IMR-90 (cell line): Measurements from ENCODE around the gene TBC1D4. TPM values are rescaled to one million over a fixed set of nuclear protein-coding genes. Genes with fewer than 3 reads are reported as not detected.

Experiments used
- ATAC-seq: fragments of 200-7000 bp; cut with Tn5 transposase; 2 replicates; pipeline ENCODE4 v1.9.1; 2020; ENCODE audit warnings: low read depth, mild to moderate bottlenecking, moderate library complexity
- BruUV-seq: library from RNA; stranded (reverse); fragments of 400-500 nt; replicated peaks from 2 replicates; lab custom pipeline; 2021; lab: Mats Ljungman, UMichigan
- CTCF ChIA-PET: fragments of 300-600 bp; formaldehyde crosslinking; extraction: SDS; loops from one replicate; lab custom pipeline; 2021; ENCODE audit warnings: antibody characterized with exemption; lab: Yijun Ruan, JAX
- POLR2A ChIA-PET: fragments of 300-600 bp; sonication (Branson Sonifier 250); formaldehyde crosslinking; loops from one replicate; lab custom pipeline; 2022; ENCODE audit warnings: antibody characterized with exemption; ENCODE audit not compliant: unreplicated experiment; lab: Charles Lee
- DNase-seq: peaks from one replicate; pipeline ENCODE4 v3.0.0; 2013
- H2AFZ ChIP-seq: replicated peaks from 2 replicates; pipeline ENCODE3; 2013; ENCODE audit warnings: low read length, mild to moderate bottlenecking; ENCODE audit not compliant: poor library complexity
- H2AK5ac ChIP-seq: 2 replicates; pipeline ENCODE4 v1.6.1; 2013; ENCODE audit warnings: low read depth, low read length, inconsistent platforms
- H2AK9ac ChIP-seq: replicated peaks from 2 replicates; pipeline ENCODE3; 2013; ENCODE audit warnings: mild to moderate bottlenecking, low read depth, low read length, moderate library complexity; ENCODE audit not compliant: poor library complexity
- H2BK120ac ChIP-seq: 2 replicates; pipeline ENCODE4 v1.6.1; 2013; ENCODE audit warnings: low read depth, low read length, inconsistent platforms
- H2BK15ac ChIP-seq: 3 replicates; pipeline ENCODE4 v1.6.1; 2013; ENCODE audit warnings: low read depth, low read length, inconsistent platforms
- H2BK20ac ChIP-seq: 2 replicates; pipeline ENCODE4 v1.6.1; 2013; ENCODE audit warnings: low read depth, mild to moderate bottlenecking, inconsistent platforms, low read length, moderate library complexity
- H2BK5ac ChIP-seq: 2 replicates; pipeline ENCODE4 v1.6.1; 2013; ENCODE audit warnings: mild to moderate bottlenecking, low read depth, low read length, inconsistent platforms; ENCODE audit not compliant: poor library complexity, severe bottlenecking
- H3K14ac ChIP-seq: replicated peaks from 2 replicates; pipeline ENCODE4 v1.6.1; 2013; ENCODE audit warnings: low read depth, low read length, inconsistent platforms
- H3K18ac ChIP-seq: 2 replicates; pipeline ENCODE4 v1.6.1; 2013; ENCODE audit warnings: low read depth, low read length, control low read depth
- H3K23ac ChIP-seq: 2 replicates; pipeline ENCODE4 v1.6.1; 2013; ENCODE audit warnings: low read depth, low read length, inconsistent platforms
- H3K27ac ChIP-seq: 2 replicates; pipeline ENCODE4 v1.5.1; 2013; ENCODE audit warnings: mild to moderate bottlenecking, control low read depth, low read length; ENCODE audit not compliant: insufficient read depth
- H3K27me3 ChIP-seq: 2 replicates; pipeline ENCODE4 v1.6.1; 2013; ENCODE audit warnings: low read length; ENCODE audit not compliant: control insufficient read depth, insufficient read depth
- H3K36me3 ChIP-seq: 2 replicates; pipeline ENCODE4 v1.6.1; 2013; ENCODE audit warnings: low read length, mixed read lengths; ENCODE audit not compliant: control insufficient read depth, insufficient read depth
- H3K4ac ChIP-seq: 2 replicates; pipeline ENCODE4 v1.6.1; 2013; ENCODE audit warnings: low read depth, low read length, inconsistent platforms
- H3K4me1 ChIP-seq: 2 replicates; pipeline ENCODE4 v1.6.1; 2013; ENCODE audit warnings: low read length, mixed read lengths; ENCODE audit not compliant: control insufficient read depth, insufficient read depth
- H3K4me2 ChIP-seq: 2 replicates; pipeline ENCODE4 v1.6.1; 2013; ENCODE audit warnings: low read depth, mild to moderate bottlenecking, control low read depth, low read length, moderate library complexity
- H3K4me3 ChIP-seq: 2 replicates; pipeline ENCODE4 v1.5.1; 2013; ENCODE audit warnings: low read depth, mild to moderate bottlenecking, control low read depth, low read length, moderate library complexity; ENCODE audit not compliant: insufficient read depth
- H3K56ac ChIP-seq: 2 replicates; pipeline ENCODE4 v1.6.1; 2013; ENCODE audit warnings: low read length, inconsistent platforms; ENCODE audit not compliant: insufficient read depth; ENCODE audit errors: extremely low read depth
- H3K79me1 ChIP-seq, 2 experiments: 2 replicates each; pipeline ENCODE4 v1.6.1; 2013; ENCODE audit warnings: low read length in 2 of 2, inconsistent platforms in 1 of 2, low read depth in 1 of 2
- H3K9ac ChIP-seq: 2 replicates; pipeline ENCODE4 v1.6.1; 2013; ENCODE audit warnings: low read depth, low read length, control low read depth
- H3K9me1 ChIP-seq: 2 replicates; pipeline ENCODE4 v1.6.1; 2013; ENCODE audit warnings: low read length, inconsistent platforms; ENCODE audit not compliant: insufficient read depth
- H3K9me3 ChIP-seq: 2 replicates; pipeline ENCODE4 v1.6.1; 2013; ENCODE audit warnings: low read length; ENCODE audit not compliant: control insufficient read depth, insufficient read depth
- H4K20me1 ChIP-seq: 2 replicates; pipeline ENCODE4 v1.6.1; 2013; ENCODE audit warnings: low read length, inconsistent platforms; ENCODE audit not compliant: insufficient read depth
- H4K5ac ChIP-seq: 2 replicates; pipeline ENCODE4 v1.6.1; 2013; ENCODE audit warnings: mild to moderate bottlenecking, low read depth, low read length, control low read depth
- H4K8ac ChIP-seq, 2 experiments: 2 replicates each; pipeline ENCODE4 v1.6.1; 2013; ENCODE audit warnings: low read depth in 2 of 2, low read length in 2 of 2, control low read depth in 1 of 2, inconsistent platforms in 1 of 2
- H4K91ac ChIP-seq: 2 replicates; pipeline ENCODE4 v1.6.1; 2013; ENCODE audit warnings: low read depth, low read length, inconsistent platforms; ENCODE audit not compliant: insufficient read depth
- BHLHE40 ChIP-seq: fragments of 150-350 bp; IDR thresholded peaks from 2 replicates; pipeline ENCODE4 v1.6.1; 2016; ENCODE audit warnings: mild to moderate bottlenecking, low read depth, low read length
- CEBPB ChIP-seq: IDR thresholded peaks from 2 replicates; pipeline ENCODE4 v1.6.1; 2012; ENCODE audit warnings: low read depth, low read length, improper control_type of control experiment
- CHD1 ChIP-seq: IDR thresholded peaks from 2 replicates; pipeline ENCODE4 v1.6.1; 2012; ENCODE audit warnings: low read depth, low read length, improper control_type of control experiment
- FOS ChIP-seq: fragments of 150-350 bp; IDR thresholded peaks from 2 replicates; pipeline ENCODE4 v1.6.1; 2016; ENCODE audit warnings: low read depth, low read length
- MAFK ChIP-seq: IDR thresholded peaks from 2 replicates; pipeline ENCODE4 v1.6.1; 2012; ENCODE audit warnings: low read depth, low read length, improper control_type of control experiment
- MAZ ChIP-seq: IDR thresholded peaks from 2 replicates; pipeline ENCODE4 v1.6.1; 2012; ENCODE audit warnings: low read depth, mild to moderate bottlenecking, low read length, improper control_type of control experiment, moderate library complexity, borderline replicate concordance
- MXI1 ChIP-seq: IDR thresholded peaks from 2 replicates; pipeline ENCODE4 v1.6.1; 2012; ENCODE audit warnings: low read depth, mild to moderate bottlenecking, low read length, moderate library complexity, borderline replicate concordance
- NFE2L2 ChIP-seq: fragments of 150-350 bp; IDR thresholded peaks from 2 replicates; pipeline ENCODE4 v1.6.1; 2016; ENCODE audit warnings: low read depth, mild to moderate bottlenecking, low read length
- POLR2A ChIP-seq: IDR thresholded peaks from 2 replicates; pipeline ENCODE4 v1.6.1; 2012; ENCODE audit warnings: mild to moderate bottlenecking, low read depth, low read length
- RAD21 ChIP-seq: IDR thresholded peaks from 2 replicates; pipeline ENCODE4 v1.6.1; 2012; ENCODE audit warnings: low read length, improper control_type of control experiment
- RCOR1 ChIP-seq: IDR thresholded peaks from 2 replicates; pipeline ENCODE4 v1.6.1; 2012; ENCODE audit warnings: mild to moderate bottlenecking, low read length, improper control_type of control experiment; ENCODE audit not compliant: insufficient replicate concordance
- RFX5 ChIP-seq: IDR thresholded peaks from 2 replicates; pipeline ENCODE4 v1.8.0; 2012; ENCODE audit warnings: low read depth, mild to moderate bottlenecking, low read length, moderate library complexity
- SMC3 ChIP-seq: fragments of 150-350 bp; IDR thresholded peaks from 2 replicates; pipeline ENCODE4 v1.6.1; 2016; ENCODE audit warnings: low read depth, mild to moderate bottlenecking, antibody characterized with exemption, low read length, moderate library complexity
- WGBS, 2 experiments: methylation state at CpG; one replicate each; pipeline versions ENCODE4 v1.1.5 to v1.1.7; 2013; ENCODE audit warnings: missing lambda C conversion rate in 2 of 2; ENCODE audit not compliant: insufficient read length in 1 of 2; ENCODE audit errors: extremely low coverage in 2 of 2; 5-methylcytosine and 5-hydroxymethylcytosine counted together
- dilution Hi-C: fragments of 300-500 bp; cut with HindIII; formaldehyde crosslinking; loops from one replicate; pipeline ENCODE4 v1.14.3; 2018; ENCODE audit warnings: low sequenced_read_pairs; ENCODE audit not compliant: unreplicated experiment
- in situ Hi-C: fragments of 300-500 bp; cut with MboI; formaldehyde crosslinking; loops from 3 replicates; pipeline ENCODE4 v1.14.3; 2019; ENCODE audit warnings: low sequenced_read_pairs, inconsistent platforms, mixed read lengths
- intact Hi-C: fragments of 100-400 bp; cut with micrococcal nuclease; formaldehyde crosslinking; loops from 2 replicates; pipeline ENCODE4 v1.10.0; 2022
- polyA plus RNA-seq, 3 experiments: library from polyadenylated mRNA; depleted of rRNA; stranded (reverse); fragments of >200 nt; gene quantifications; 2 replicates each; pipeline ENCODE4 v1.2.3, GENCODE V29; 2012; ENCODE audit warnings: low replicate concordance in 1 of 3
- total RNA-seq: library from RNA; depleted of rRNA; stranded (reverse); fragments of >200 nt; gene quantifications from 2 replicates; pipeline ENCODE4 v1.2.3, GENCODE V29; 2012
- TF ChIP-seq, protein P1 (sequence below): fragments of 150-350 bp; IDR thresholded peaks from 2 replicates; pipeline ENCODE4 v1.6.1; 2016; ENCODE audit warnings: low read depth, mild to moderate bottlenecking, low read length, moderate library complexity, borderline replicate concordance
- TF ChIP-seq, protein P2 (sequence below): fragments of 150-350 bp; IDR thresholded peaks from 2 replicates; pipeline ENCODE4 v1.6.1; 2017; ENCODE audit warnings: mild to moderate bottlenecking, antibody characterized with exemption, low read length, low read depth
- TF ChIP-seq, protein P3 (sequence below): conservative IDR thresholded peaks from 2 replicates; pipeline ENCODE4 v1.5.1; 2012; ENCODE audit warnings: mild to moderate bottlenecking, low read depth, low read length, improper control_type of control experiment

Gene TBC1D4
- total and polyA plus RNA-seq, 2 of the 4 experiments (the other 2 are of a cell fraction): 7.5 to 22.8 TPM

DNA sequence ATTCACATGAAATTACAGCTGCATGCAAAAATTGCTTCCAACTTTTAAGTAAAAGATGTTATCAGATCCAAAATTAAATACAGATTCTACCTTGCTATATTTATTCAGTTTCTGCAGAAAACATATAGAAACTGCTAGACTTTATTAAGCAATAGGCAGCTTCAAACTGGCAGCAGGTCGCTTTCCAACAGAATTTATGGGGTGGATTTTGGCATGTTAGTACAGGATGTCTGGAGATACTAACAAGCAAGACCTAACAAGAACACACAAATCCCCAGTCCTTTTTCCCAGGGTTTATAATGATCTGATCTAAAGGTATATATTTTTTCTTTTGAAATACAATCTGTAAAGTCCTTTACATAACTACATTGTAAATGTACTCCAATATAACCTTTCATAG is 27.5 kb downstream of the TBC1D4 start:
- dilution Hi-C loops (no loop called here), intact Hi-C loops (no loop called here), in situ Hi-C loops (no loop called here)
- Histone ChIP-seq H2BK120ac (no peak overlapping the region), H3K23ac (no peak overlapping the region), H2BK20ac (no peak overlapping the region), H3K9ac (no peak overlapping the region), H3K4ac (no peak overlapping the region), H4K91ac (no peak overlapping the region), H4K20me1 (no peaks in the 10 kb centered on the region), H2AFZ (no peak overlapping the region), H3K9me3 (no peaks in the 10 kb centered on the region), H3K14ac (no peak overlapping the region), H3K4me2 (no peak overlapping the region), H3K36me3 (no peaks in the 10 kb centered on the region), H3K56ac (no peak overlapping the region), H4K5ac (no peak overlapping the region), H3K4me1 (no peaks in the 10 kb centered on the region), H3K18ac (no peak overlapping the region), H3K9me1 (peaks cover 5% of the 10 kb centered on the region; the same call in 1 of the 2 replicates), H3K27me3 (no peaks in the 10 kb centered on the region), H3K79me1 (peaks cover 2 to 10% of the 10 kb centered on the region in 2 experiments; a peak in 1 of 4 replicates), H2BK5ac (no peak overlapping the region), H2BK15ac (no peak overlapping the region), H3K27ac (no peak overlapping the region), H2AK5ac (no peak overlapping the region), H4K8ac (no peak overlapping the region), H3K4me3 (no peak overlapping the region), H2AK9ac (no peak overlapping the region)
- WGBS, 2 experiments: no CpG with 5 or more reads among the region's 1 CpG
- BruUV-seq: no TSS peak
- DNase-seq (no peak), ATAC-seq (no peak)
- TF ChIP-seq RFX5: no peak
- no peak for TF ChIP-seq MAZ
- TF ChIP-seq, protein P1, sequence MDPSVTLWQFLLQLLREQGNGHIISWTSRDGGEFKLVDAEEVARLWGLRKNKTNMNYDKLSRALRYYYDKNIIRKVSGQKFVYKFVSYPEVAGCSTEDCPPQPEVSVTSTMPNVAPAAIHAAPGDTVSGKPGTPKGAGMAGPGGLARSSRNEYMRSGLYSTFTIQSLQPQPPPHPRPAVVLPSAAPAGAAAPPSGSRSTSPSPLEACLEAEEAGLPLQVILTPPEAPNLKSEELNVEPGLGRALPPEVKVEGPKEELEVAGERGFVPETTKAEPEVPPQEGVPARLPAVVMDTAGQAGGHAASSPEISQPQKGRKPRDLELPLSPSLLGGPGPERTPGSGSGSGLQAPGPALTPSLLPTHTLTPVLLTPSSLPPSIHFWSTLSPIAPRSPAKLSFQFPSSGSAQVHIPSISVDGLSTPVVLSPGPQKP: no peak
- TF ChIP-seq SMC3: no peak
- TF ChIP-seq MXI1: no peak
- no peak for TF ChIP-seq NFE2L2
- TF ChIP-seq RCOR1: no peak
- TF ChIP-seq CEBPB: no peak
- no peak for TF ChIP-seq RAD21
- no peak for TF ChIP-seq BHLHE40
- TF ChIP-seq, protein P2, sequence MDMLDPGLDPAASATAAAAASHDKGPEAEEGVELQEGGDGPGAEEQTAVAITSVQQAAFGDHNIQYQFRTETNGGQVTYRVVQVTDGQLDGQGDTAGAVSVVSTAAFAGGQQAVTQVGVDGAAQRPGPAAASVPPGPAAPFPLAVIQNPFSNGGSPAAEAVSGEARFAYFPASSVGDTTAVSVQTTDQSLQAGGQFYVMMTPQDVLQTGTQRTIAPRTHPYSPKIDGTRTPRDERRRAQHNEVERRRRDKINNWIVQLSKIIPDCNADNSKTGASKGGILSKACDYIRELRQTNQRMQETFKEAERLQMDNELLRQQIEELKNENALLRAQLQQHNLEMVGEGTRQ: no peak
- TF ChIP-seq CHD1: no peak
- TF ChIP-seq, protein P3, sequence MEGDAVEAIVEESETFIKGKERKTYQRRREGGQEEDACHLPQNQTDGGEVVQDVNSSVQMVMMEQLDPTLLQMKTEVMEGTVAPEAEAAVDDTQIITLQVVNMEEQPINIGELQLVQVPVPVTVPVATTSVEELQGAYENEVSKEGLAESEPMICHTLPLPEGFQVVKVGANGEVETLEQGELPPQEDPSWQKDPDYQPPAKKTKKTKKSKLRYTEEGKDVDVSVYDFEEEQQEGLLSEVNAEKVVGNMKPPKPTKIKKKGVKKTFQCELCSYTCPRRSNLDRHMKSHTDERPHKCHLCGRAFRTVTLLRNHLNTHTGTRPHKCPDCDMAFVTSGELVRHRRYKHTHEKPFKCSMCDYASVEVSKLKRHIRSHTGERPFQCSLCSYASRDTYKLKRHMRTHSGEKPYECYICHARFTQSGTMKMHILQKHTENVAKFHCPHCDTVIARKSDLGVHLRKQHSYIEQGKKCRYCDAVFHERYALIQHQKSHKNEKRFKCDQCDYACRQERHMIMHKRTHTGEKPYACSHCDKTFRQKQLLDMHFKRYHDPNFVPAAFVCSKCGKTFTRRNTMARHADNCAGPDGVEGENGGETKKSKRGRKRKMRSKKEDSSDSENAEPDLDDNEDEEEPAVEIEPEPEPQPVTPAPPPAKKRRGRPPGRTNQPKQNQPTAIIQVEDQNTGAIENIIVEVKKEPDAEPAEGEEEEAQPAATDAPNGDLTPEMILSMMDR: no peak
- TF ChIP-seq POLR2A: no peak
- TF ChIP-seq MAFK: no peak
- no peak for TF ChIP-seq FOS
- ChIA-PET POLR2A (no interaction called here), CTCF (interaction anchor here (0.6 kb wide), 1 partner anchor 1549 kb away, joined by 3 read pairs; no protein-coding TSS in a partner anchor)
